H9 (cell line): Measurements from ENCODE around the gene TTC21B. TPM values are rescaled to one million over a fixed set of nuclear protein-coding genes. Genes with fewer than 3 reads are reported as not detected.

ENCODE experiments used
- DNase-seq: peaks from one replicate; pipeline ENCODE4 v3.0.0-alpha.2; 2017
- H2AFZ ChIP-seq: one replicate; pipeline ENCODE4 v1.6.1; 2013; ENCODE audit warnings: mild to moderate bottlenecking, low read length, control low read depth, moderate library complexity
- H2AK5ac ChIP-seq: 2 replicates; pipeline ENCODE4 v1.6.1; 2013; ENCODE audit warnings: low read length, control low read depth, mixed read lengths; ENCODE audit not compliant: insufficient read length
- H2BK120ac ChIP-seq: one replicate; pipeline ENCODE4 v1.6.1; 2013; ENCODE audit warnings: low read depth, mild to moderate bottlenecking, low read length, control low read depth, inconsistent platforms; ENCODE audit not compliant: poor library complexity, severe bottlenecking
- H2BK12ac ChIP-seq: 2 replicates; pipeline ENCODE4 v1.6.1; 2013; ENCODE audit warnings: low read length, control low read depth, mixed read lengths, low read depth; ENCODE audit not compliant: insufficient read length
- H2BK15ac ChIP-seq: 2 replicates; pipeline ENCODE4 v1.6.1; 2013; ENCODE audit warnings: low read depth, low read length, control low read depth
- H2BK20ac ChIP-seq: one replicate; pipeline ENCODE4 v1.6.1; 2013; ENCODE audit warnings: low read depth, mild to moderate bottlenecking, low read length, control low read depth, inconsistent platforms; ENCODE audit not compliant: poor library complexity, severe bottlenecking
- H2BK5ac ChIP-seq: 2 replicates; pipeline ENCODE4 v1.6.1; 2013; ENCODE audit warnings: low read length, control low read depth, mixed read lengths; ENCODE audit not compliant: insufficient read length
- H3K14ac ChIP-seq: 2 replicates; pipeline ENCODE4 v1.6.1; 2013; ENCODE audit warnings: low read length, control low read depth; ENCODE audit not compliant: insufficient read depth
- H3K18ac ChIP-seq: 2 replicates; pipeline ENCODE4 v1.6.1; 2013; ENCODE audit warnings: low read depth, mild to moderate bottlenecking, mixed read lengths, low read length, control low read depth; ENCODE audit not compliant: insufficient read length
- H3K23ac ChIP-seq: 2 replicates; pipeline ENCODE4 v1.6.1; 2013; ENCODE audit warnings: low read length, control low read depth, mixed read lengths, low read depth; ENCODE audit not compliant: insufficient read length
- H3K23me2 ChIP-seq: 2 replicates; pipeline ENCODE4 v1.6.1; 2013; ENCODE audit warnings: low read depth, mild to moderate bottlenecking, mixed read lengths, low read length, control low read depth; ENCODE audit not compliant: insufficient read length, poor library complexity, severe bottlenecking
- H3K27ac ChIP-seq: 2 replicates; pipeline ENCODE4 v1.5.1; 2013; ENCODE audit warnings: low read length, control low read depth, mixed read lengths, low read depth; ENCODE audit not compliant: insufficient read length
- H3K27me3 ChIP-seq: 2 replicates; pipeline ENCODE4 v1.6.1; 2013; ENCODE audit warnings: low read length, control low read depth, inconsistent platforms; ENCODE audit not compliant: insufficient read depth
- H3K4ac ChIP-seq: 2 replicates; pipeline ENCODE4 v1.6.1; 2013; ENCODE audit warnings: low read depth, mild to moderate bottlenecking, control low read depth, inconsistent platforms, low read length, moderate library complexity
- H3K4me1 ChIP-seq: 2 replicates; pipeline ENCODE4 v1.6.1; 2013; ENCODE audit warnings: low read length, control low read depth, inconsistent platforms; ENCODE audit not compliant: insufficient read depth
- H3K4me2 ChIP-seq: 2 replicates; pipeline ENCODE4 v1.6.1; 2013; ENCODE audit warnings: low read length, control low read depth, mixed read lengths; ENCODE audit not compliant: insufficient read length, insufficient read depth
- H3K56ac ChIP-seq: 2 replicates; pipeline ENCODE4 v1.6.1; 2013; ENCODE audit warnings: low read depth, mild to moderate bottlenecking, mixed read lengths, low read length, control low read depth; ENCODE audit not compliant: insufficient read length
- H3K79me1 ChIP-seq: 2 replicates; pipeline ENCODE4 v1.6.1; 2013; ENCODE audit warnings: low read depth, mild to moderate bottlenecking, moderate library complexity, low read length, control low read depth, inconsistent platforms; ENCODE audit not compliant: insufficient read depth, poor library complexity, severe bottlenecking
- H3K79me2 ChIP-seq: 2 replicates; pipeline ENCODE4 v1.6.1; 2013; ENCODE audit warnings: low read length, control low read depth, inconsistent platforms; ENCODE audit not compliant: insufficient read depth
- H3K9ac ChIP-seq: 2 replicates; pipeline ENCODE4 v1.6.1; 2013; ENCODE audit warnings: low read length, control low read depth, mixed read lengths; ENCODE audit not compliant: insufficient read length; ENCODE audit errors: extremely low read depth
- H3K9me3 ChIP-seq: one replicate; pipeline ENCODE4 v1.6.1; 2013; ENCODE audit warnings: low read depth, low read length, inconsistent platforms; ENCODE audit not compliant: control insufficient read depth
- H3T11ph ChIP-seq: one replicate; pipeline ENCODE4 v1.6.1; 2013; ENCODE audit warnings: mild to moderate bottlenecking, low read length, control low read depth, inconsistent platforms
- H4K20me1 ChIP-seq: one replicate; pipeline ENCODE4 v1.6.1; 2013; ENCODE audit not compliant: control insufficient read depth, insufficient read length, insufficient read depth
- H4K5ac ChIP-seq: 2 replicates; pipeline ENCODE4 v1.6.1; 2013; ENCODE audit warnings: low read depth, mild to moderate bottlenecking, mixed read lengths, low read length, control low read depth; ENCODE audit not compliant: insufficient read length
- H4K8ac ChIP-seq: replicated peaks from 2 replicates; pipeline ENCODE4 v1.6.1; 2013; ENCODE audit warnings: low read length, control low read depth, mixed read lengths, low read depth; ENCODE audit not compliant: insufficient read length
- H4K91ac ChIP-seq: 2 replicates; pipeline ENCODE4 v1.6.1; 2013; ENCODE audit warnings: low read depth, mild to moderate bottlenecking, moderate library complexity, mixed read lengths, low read length, control low read depth; ENCODE audit not compliant: insufficient read length
- H3K27ac Mint-ChIP-seq, 3 experiments: 2 replicates in 2 of 3; 3 replicates in 1 of 3; pipeline ENCODE4 v1.8.0; 2020 to 2021; ENCODE audit warnings: mixed read lengths in 3 of 3, mild to moderate bottlenecking in 1 of 3, moderate library complexity in 1 of 3
- H3K27me3 Mint-ChIP-seq: 2 replicates; pipeline ENCODE4 v1.8.0; 2021; ENCODE audit warnings: low read depth, mild to moderate bottlenecking, moderate library complexity, mixed read lengths
- H3K36me3 Mint-ChIP-seq, 3 experiments: 2 replicates in 2 of 3; 3 replicates in 1 of 3; pipeline ENCODE4 v1.8.0; 2020 to 2021; ENCODE audit warnings: low read depth in 3 of 3, mixed read lengths in 3 of 3; ENCODE audit not compliant: insufficient read depth in 1 of 3
- H3K4me1 Mint-ChIP-seq, 2 experiments: 2 replicates each; pipeline ENCODE4 v1.8.0; 2020; ENCODE audit warnings: mixed read lengths in 2 of 2
- H3K4me3 Mint-ChIP-seq, 2 experiments: 2 replicates in 1 of 2; 3 replicates in 1 of 2; pipeline ENCODE4 v1.8.0; 2020 to 2021; ENCODE audit warnings: mild to moderate bottlenecking in 2 of 2, mixed read lengths in 2 of 2, moderate library complexity in 1 of 2
- H3K9me3 Mint-ChIP-seq, 2 experiments: 2 replicates in 1 of 2; 3 replicates in 1 of 2; pipeline ENCODE4 v1.8.0; 2020; ENCODE audit warnings: mild to moderate bottlenecking in 2 of 2, mixed read lengths in 2 of 2, moderate library complexity in 1 of 2
- CTCF ChIP-seq: fragments of 200-600 bp; sonication (generic); conservative IDR thresholded peaks from 3 replicates; pipeline ENCODE4 v1.8.0; 2021; ENCODE audit warnings: antibody characterized with exemption, mild to moderate bottlenecking
- WGBS: extraction: QIAGEN DNeasy Blood & Tissue Kit; methylation state at CpG from one replicate; pipeline ENCODE4 v1.1.7; 2013; ENCODE audit warnings: missing lambda C conversion rate, low lambda C conversion rate, mixed read lengths; ENCODE audit not compliant: insufficient read length; ENCODE audit errors: extremely low coverage; 5-methylcytosine and 5-hydroxymethylcytosine counted together
- total RNA-seq: library from RNA; stranded (reverse); gene quantifications from 2 replicates; pipeline ENCODE4 v1.2.1, GENCODE V29; 2021

The TTC21B gene
- total RNA-seq, 1 experiment from 2014 or later = 16.6 TPM

GRCh38 chr2:165833156-165833555, 120.4 kb downstream of the TTC21B start:
- no peaks in the 10 kb centered on the region for H3K27me3 ChIP-seq
- no peak overlapping the region for H3K9ac ChIP-seq
- no peak overlapping the region for H4K5ac ChIP-seq
- H3K27ac Mint-ChIP-seq = no peak overlapping the region
- H3K4me1 Mint-ChIP-seq = peaks cover 7 to 13% of the 10 kb centered on the region in 2 experiments; a peak in 3 of 4 replicates
- H3K27me3 Mint-ChIP-seq = no peaks in the 10 kb centered on the region
- H3K4me1 ChIP-seq = no peaks in the 10 kb centered on the region
- H3K18ac ChIP-seq = no peak overlapping the region
- H3K4me3 Mint-ChIP-seq = no peak overlapping the region
- no peak overlapping the region for H2BK20ac ChIP-seq
- H2BK120ac ChIP-seq = no peak overlapping the region
- no peaks in the 10 kb centered on the region for H3K23me2 ChIP-seq
- no peak overlapping the region for H3K4me2 ChIP-seq
- no peak overlapping the region for H2BK5ac ChIP-seq
- no peaks in the 10 kb centered on the region for H3K79me2 ChIP-seq
- no peak overlapping the region for H2AFZ ChIP-seq
- H4K91ac ChIP-seq = no peak overlapping the region
- H3T11ph ChIP-seq = no peak overlapping the region
- no peak overlapping the region for H3K4ac ChIP-seq
- no peaks in the 10 kb centered on the region for H4K20me1 ChIP-seq
- no peaks in the 10 kb centered on the region for H3K36me3 Mint-ChIP-seq
- no peak overlapping the region for H2AK5ac ChIP-seq
- H3K27ac ChIP-seq = no peak overlapping the region
- no peak for TF ChIP-seq CTCF
- no CpG with 5 or more reads among the region's 4 CpGs for WGBS
- no peak overlapping the region for H3K14ac ChIP-seq
- DNase-seq = no peak
- H2BK12ac ChIP-seq = no peak overlapping the region
- H3K9me3 Mint-ChIP-seq = no peaks in the 10 kb centered on the region
- H3K23ac ChIP-seq = no peak overlapping the region
- no peaks in the 10 kb centered on the region for H3K9me3 ChIP-seq
- no peak overlapping the region for H3K56ac ChIP-seq
- H2BK15ac ChIP-seq = no peak overlapping the region
- no peak overlapping the region for H4K8ac ChIP-seq
- no peaks in the 10 kb centered on the region for H3K79me1 ChIP-seq
